Right lobe of liver (tissue), 4 donors: ENCODE data around the gene FBRSL1.

ENCODE experiments used
- CTCF ChIP-seq, 4 donors: fragments of 200-600 bp in 3 of 4; fragments of 450-650 bp in 1 of 4; IDR thresholded peaks; one replicate each; pipeline versions ENCODE4 v1.5.1 to v1.8.0; 2016 to 2022; ENCODE audit warnings: antibody characterized with exemption in 4 of 4, mild to moderate bottlenecking in 2 of 4
- POLR2A ChIP-seq: fragments of 450-650 bp; IDR thresholded peaks from one replicate; pipeline ENCODE4 v1.6.1; 2017; ENCODE audit warnings: antibody characterized with exemption, mild to moderate bottlenecking
- donor health status: DM: no; HTN: no; CAD: no.
- donor health status: DM: no; HTN: no; CAD: no.
- donor health status: DM: no; HTN: yes; CAD: no.

GRCh38 chr12:132541200-132541599 is 51.2 kb downstream of the FBRSL1 start:
- TF ChIP-seq POLR2A (no peak), CTCF (IDR thresholded peaks at IDR 0.05) (no peak)
